ENCODE results near the gene GPC2.
"Not testable (repeated sequence)": the region's sequence is repeated elsewhere in the genome, so short reads cannot be mapped to it uniquely, and the experiment has no call there.

Gene GPC2

GRCh38 chr7:100200693-100201092 lies 23.5 kb upstream of the GPC2 start:
- DNase-seq (ENCODE audit: low read depth), result no peak

DNA sequence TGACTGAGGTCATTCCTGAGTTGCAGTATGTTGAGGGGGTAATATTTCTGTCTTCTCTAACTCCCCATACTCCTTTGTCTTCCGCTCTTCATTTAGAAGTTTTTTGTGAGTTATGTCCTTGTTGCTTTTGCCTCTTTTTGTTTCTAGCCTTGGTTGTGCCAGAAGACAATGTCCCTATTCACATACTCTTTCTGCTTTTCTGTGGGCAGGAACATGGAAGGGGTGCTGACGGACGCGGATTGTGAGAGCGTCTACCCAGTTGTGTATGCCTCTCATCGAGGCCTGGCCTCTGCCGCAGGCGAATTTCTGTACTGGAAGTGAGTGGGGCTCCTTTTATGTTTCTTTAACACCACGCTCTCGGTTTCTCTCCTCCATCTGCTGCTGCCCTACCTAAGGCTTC lies 21.1 kb upstream of the GPC2 start:
- DNase-seq (ENCODE audit: low read depth), result no peak

GRCh38 chr7:100195901-100196322 lies 18.7 kb upstream of the GPC2 start:
- not testable (repeated sequence) for DNase-seq (ENCODE audit: low read depth)

- DNase-seq (ENCODE audit: low read depth), result no peak
Observed at GRCh38 chr7:100195222-100195621, 18.0 kb upstream of the GPC2 start.

GRCh38 chr7:100192969-100193368 lies 15.8 kb upstream of the GPC2 start:
- no peak for DNase-seq (ENCODE audit: low read depth)

GRCh38 chr7:100192281-100192862 lies 15.2 kb upstream of the GPC2 start:
- DNase-seq (ENCODE audit: low read depth), result not testable (repeated sequence)

- DNase-seq (ENCODE audit: low read depth), result no peak
Observed at GRCh38 chr7:100191775-100192174, 14.6 kb upstream of the GPC2 start.

DNA sequence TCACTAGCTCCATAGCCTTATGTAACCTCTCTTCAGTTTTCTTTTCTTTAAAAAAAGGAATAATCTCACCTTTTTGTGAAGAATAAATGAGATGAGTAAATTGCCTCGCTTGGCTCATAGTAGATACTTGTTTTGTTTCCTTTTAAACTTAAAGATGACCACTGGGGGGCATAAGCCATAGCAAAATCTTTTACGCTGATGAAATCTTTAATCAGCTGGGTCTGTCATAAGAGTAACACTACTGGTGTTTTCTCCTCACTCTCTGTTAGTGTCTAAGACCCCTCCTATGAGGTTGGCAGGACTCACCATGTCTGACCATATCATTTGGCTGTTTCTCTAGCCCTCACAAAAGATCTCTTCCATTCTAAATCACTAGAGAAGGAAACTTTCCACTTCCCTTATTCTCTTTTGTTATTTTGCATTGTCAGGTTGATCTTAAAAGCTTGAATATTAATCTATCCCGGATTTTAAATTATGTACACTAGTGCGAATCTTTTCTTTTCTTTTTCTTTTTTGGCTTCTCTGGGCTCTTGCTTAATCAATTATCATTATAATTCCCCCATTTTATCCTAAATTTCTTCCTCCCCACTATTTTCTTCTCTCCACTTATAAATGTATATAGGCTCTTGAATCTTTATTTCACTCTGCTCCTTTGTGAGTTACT lies 13.0 kb upstream of the GPC2 start:
- no peak for DNase-seq (ENCODE audit: low read depth)

- DNase-seq (ENCODE audit: low read depth), result no peak
Observed at GRCh38 chr7:100189061-100189460, 11.9 kb upstream of the GPC2 start.

- no peak for DNase-seq (ENCODE audit: low read depth)
Observed at GRCh38 chr7:100185726-100186125, 8.5 kb upstream of the GPC2 start.

DNA sequence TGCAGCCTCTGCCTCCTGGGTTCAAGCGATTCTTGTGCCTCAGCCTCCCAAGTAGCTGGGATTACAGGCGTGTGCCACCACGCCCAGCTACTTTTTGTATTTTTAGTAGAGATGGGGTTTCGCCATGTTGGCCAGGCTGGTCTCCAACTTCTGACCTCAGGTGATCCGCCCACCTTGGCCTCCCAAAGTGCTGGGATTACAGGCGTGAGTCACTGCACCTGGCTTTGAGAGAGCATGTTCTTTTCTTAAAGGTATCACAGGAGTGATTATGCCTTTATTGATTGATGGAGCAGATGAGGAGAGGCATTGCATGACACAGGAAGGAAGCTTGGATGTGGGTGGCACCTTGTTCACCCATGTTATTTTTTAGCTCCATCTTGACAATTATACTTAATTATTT lies 5.9 kb upstream of the GPC2 start:
- not testable (repeated sequence) for DNase-seq (ENCODE audit: low read depth)

DNA sequence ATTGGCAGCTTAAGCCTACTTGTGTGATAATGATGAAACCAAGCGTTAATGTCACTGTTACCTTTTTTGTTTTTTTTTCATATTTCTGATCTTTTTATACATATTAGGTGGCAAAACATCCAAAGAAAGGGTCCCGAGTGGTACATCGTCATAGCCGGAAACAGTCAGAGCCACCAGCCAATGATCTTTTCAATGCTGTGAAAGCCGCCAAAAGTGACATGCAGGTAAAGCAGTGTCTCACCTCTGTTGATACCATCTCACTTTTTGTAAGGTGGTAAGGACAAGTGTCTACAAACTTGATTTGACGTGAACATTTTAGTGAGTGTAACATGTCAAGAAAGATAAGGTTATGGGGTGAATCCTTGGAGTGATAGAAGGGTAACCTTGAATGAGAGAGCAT lies 5.4 kb upstream of the GPC2 start:
- DNase-seq (ENCODE audit: low read depth), result not testable (repeated sequence)

- not testable (repeated sequence) for DNase-seq (ENCODE audit: low read depth)
Observed at GRCh38 chr7:100180084-100180483, 2.9 kb upstream of the GPC2 start.

GRCh38 chr7:100176096-100177044 lies 811 bp downstream of the GPC2 start:
- DNase-seq (ENCODE audit: low read depth), result no peak

GRCh38 chr7:100175296-100175935 lies 1.8 kb downstream of the GPC2 start:
- no peak for DNase-seq (ENCODE audit: low read depth)

DNA sequence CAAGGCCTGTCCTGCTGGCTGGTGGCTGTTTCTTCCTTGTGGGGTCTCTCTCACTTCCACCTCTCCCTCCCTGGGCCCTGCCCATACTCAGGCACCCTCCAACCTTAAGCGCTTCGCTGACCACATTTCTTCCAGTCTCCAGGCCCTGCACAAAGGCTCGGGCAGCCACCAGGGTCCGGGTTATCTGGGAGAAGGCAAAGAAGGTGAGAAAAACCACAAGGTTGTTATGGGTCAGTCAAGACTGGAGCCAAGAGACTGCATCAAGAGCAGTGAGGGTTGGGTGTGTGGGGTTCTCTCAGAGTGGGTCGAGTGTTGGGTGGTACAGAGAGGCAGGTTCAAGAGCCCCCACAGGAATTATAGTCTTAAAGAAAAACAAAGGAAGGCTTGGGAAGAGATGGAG lies 2.6 kb downstream of the GPC2 start:
- DNase-seq (ENCODE audit: low read depth), result no peak

GRCh38 chr7:100173806-100174495 lies 3.2 kb downstream of the GPC2 start:
- DNase-seq (ENCODE audit: low read depth), result no peak

DNA sequence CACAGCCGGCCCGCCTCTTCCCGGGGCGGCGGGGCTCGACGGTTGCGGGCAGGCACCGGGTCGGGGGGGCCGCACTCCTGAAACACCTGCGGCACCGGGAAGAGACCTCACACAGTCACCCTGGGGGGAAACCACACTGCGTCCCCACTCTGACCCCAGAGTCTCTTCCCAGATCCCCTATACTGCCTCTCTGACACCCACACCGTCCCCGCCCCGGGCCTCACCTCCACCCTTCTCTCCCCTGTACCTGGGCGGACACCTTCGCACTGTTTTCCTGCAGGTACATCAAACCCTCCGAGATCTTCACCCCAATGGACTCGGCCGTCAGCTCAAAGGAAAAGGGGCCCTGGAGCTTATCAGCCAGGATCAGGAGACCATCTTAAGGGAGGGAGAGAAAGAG lies 5.3 kb downstream of the GPC2 start:
- DNase-seq (ENCODE audit: low read depth), result no peak

DNA sequence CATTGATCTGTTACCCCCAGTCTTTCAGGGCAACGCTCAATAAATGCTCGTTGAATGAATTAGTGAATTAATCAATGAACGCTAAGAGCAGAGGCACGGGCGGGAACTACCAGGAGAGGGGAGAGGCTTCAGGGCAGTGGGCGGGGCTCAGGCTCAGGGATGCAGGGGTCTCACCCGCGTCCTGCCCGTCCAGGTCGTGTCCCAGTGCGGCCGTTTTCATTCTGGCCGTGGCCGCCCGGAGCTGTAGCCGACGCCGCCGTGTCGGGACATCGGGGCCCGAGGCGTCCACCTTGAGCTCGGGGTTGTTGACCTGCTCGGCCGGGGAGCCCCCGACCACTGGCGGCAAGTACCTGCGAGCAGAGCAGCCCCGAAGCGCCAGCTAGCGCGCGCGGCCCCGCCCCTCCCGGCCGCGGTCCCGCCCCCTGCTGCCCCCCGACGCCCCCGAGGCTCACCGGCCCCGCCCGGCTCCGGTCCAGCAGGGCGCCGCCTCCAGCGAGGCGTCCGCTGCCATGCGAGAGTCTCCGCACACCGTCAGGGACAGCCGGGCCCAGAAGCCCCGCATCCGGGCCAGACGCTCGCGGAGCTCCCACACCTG lies 6.0 kb downstream of the GPC2 start:
- DNase-seq (ENCODE audit: low read depth), result no peak

GRCh38 chr7:100170101-100170897 lies 6.9 kb downstream of the GPC2 start:
- DNase-seq (ENCODE audit: low read depth), result no peak
